ENCODE results near the gene SPHKAP. TPM values are rescaled to one million over a fixed set of nuclear protein-coding genes. Genes with fewer than 3 reads are reported as not detected.

Gene SPHKAP
- total and polyA plus RNA-seq, 2 of the 4 experiments (the other 2 are of a cell fraction), result not detected

DNA sequence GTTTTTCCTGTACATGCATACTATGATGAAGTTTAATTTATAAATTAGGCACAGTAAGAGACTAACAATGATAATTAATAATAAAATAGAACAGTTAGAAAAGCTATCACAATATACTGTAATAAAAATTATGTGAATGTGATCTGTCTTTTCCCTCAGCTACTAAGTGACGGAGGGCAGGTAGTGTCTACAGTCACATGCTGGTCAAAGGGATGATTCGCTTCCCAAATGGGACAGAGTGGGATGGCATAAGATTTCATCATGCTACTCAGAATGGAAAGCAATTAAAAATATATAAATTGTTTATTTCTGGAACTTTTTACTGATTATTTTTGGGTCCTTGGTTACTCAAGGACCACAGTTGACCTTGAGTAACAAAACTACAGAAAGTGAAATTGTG lies 238.5 kb downstream of the SPHKAP start:
- H3K9me3 ChIP-seq (ENCODE audit: control insufficient read depth, insufficient read depth, low read length), result peaks cover 2% of the 10 kb centered on the region; the same call in 1 of the 2 replicates
- no peaks in the 10 kb centered on the region for H3K79me1 ChIP-seq (ENCODE audit: low read depth in 1 of 2, low read length in 2 of 2)
- no peak overlapping the region for H3K27ac ChIP-seq (ENCODE audit: insufficient read depth, low read length)
- no CpG with 5 or more reads among the region's 2 CpGs for WGBS, 2 experiments (ENCODE audit: extremely low coverage in 2 of 2, insufficient read length in 1 of 2)
- H2BK20ac ChIP-seq (ENCODE audit: low read depth, low read length), result no peak overlapping the region
- H3K56ac ChIP-seq (ENCODE audit: extremely low read depth, insufficient read depth, low read length), result no peak overlapping the region
- no peak overlapping the region for H4K8ac ChIP-seq (ENCODE audit: low read depth in 2 of 2, low read length in 2 of 2)
- DNase-seq (no peak), ATAC-seq (ENCODE audit: low read depth) (no peak)
- intact Hi-C loops (cut with micrococcal nuclease), result no loop called here
- H3K18ac ChIP-seq (ENCODE audit: low read depth, low read length), result no peak overlapping the region
- no peaks in the 10 kb centered on the region for H3K4me1 ChIP-seq (ENCODE audit: control insufficient read depth, insufficient read depth, low read length)
- H4K5ac ChIP-seq (ENCODE audit: low read depth, low read length), result no peak overlapping the region
- no peak overlapping the region for H3K14ac ChIP-seq (replicated peaks; ENCODE audit: low read depth, low read length)
- no peak overlapping the region for H2BK5ac ChIP-seq (ENCODE audit: low read depth, low read length, poor library complexity, severe bottlenecking)
- BruUV-seq (replicated peaks), result no TSS peak
- H3K27me3 ChIP-seq (ENCODE audit: control insufficient read depth, insufficient read depth, low read length), result no peaks in the 10 kb centered on the region
- H3K9ac ChIP-seq (ENCODE audit: low read depth, low read length), result no peak overlapping the region
- TF ChIP-seq, protein P1, sequence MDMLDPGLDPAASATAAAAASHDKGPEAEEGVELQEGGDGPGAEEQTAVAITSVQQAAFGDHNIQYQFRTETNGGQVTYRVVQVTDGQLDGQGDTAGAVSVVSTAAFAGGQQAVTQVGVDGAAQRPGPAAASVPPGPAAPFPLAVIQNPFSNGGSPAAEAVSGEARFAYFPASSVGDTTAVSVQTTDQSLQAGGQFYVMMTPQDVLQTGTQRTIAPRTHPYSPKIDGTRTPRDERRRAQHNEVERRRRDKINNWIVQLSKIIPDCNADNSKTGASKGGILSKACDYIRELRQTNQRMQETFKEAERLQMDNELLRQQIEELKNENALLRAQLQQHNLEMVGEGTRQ (IDR thresholded peaks at IDR 0.05; ENCODE audit: low read depth, low read length), result no peak
- no peak for TF ChIP-seq RCOR1 (IDR thresholded peaks at IDR 0.05; ENCODE audit: insufficient replicate concordance, low read length)
- no peak for TF ChIP-seq RAD21 (IDR thresholded peaks at IDR 0.05; ENCODE audit: low read length)
- TF ChIP-seq CHD1 (IDR thresholded peaks at IDR 0.05; ENCODE audit: low read depth, low read length), result no peak
- TF ChIP-seq POLR2A (IDR thresholded peaks at IDR 0.05; ENCODE audit: low read depth, low read length), result no peak
- TF ChIP-seq CEBPB (IDR thresholded peaks at IDR 0.05; ENCODE audit: low read depth, low read length), result no peak
- TF ChIP-seq CTCF (conservative IDR thresholded peaks at IDR 0.05; ENCODE audit: low read depth, low read length), result no peak
- no peak overlapping the region for H2BK15ac ChIP-seq (ENCODE audit: low read depth, low read length)
- no peak overlapping the region for H3K23ac ChIP-seq (ENCODE audit: low read depth, low read length)
- in situ Hi-C loops (cut with MboI; ENCODE audit: low sequenced_read_pairs), result no loop called here
- dilution Hi-C loops (cut with HindIII; ENCODE audit: low sequenced_read_pairs, unreplicated experiment), result no loop called here
- ChIA-PET POLR2A (ENCODE audit: unreplicated experiment) (no interaction called here), CTCF (interaction anchor here (0.9 kb wide), 1 partner anchor 177 kb away, joined by 4 read pairs; no protein-coding TSS in a partner anchor)
- H4K91ac ChIP-seq (ENCODE audit: insufficient read depth, low read depth, low read length), result no peak overlapping the region
- H2BK120ac ChIP-seq (ENCODE audit: low read depth, low read length), result no peak overlapping the region
- H3K4me2 ChIP-seq (ENCODE audit: low read depth, low read length), result no peak overlapping the region
- H2AFZ ChIP-seq (replicated peaks; ENCODE audit: low read length, poor library complexity), result no peak overlapping the region
- no peak overlapping the region for H2AK5ac ChIP-seq (ENCODE audit: low read depth, low read length)
- no peak overlapping the region for H3K4me3 ChIP-seq (ENCODE audit: insufficient read depth, low read depth, low read length)
- no peak overlapping the region for H3K4ac ChIP-seq (ENCODE audit: low read depth, low read length)
- no peaks in the 10 kb centered on the region for H3K9me1 ChIP-seq (ENCODE audit: insufficient read depth, low read length)
- no peaks in the 10 kb centered on the region for H3K36me3 ChIP-seq (ENCODE audit: control insufficient read depth, insufficient read depth, low read length)
- H4K20me1 ChIP-seq (ENCODE audit: insufficient read depth, low read length), result no peaks in the 10 kb centered on the region
- no peak overlapping the region for H2AK9ac ChIP-seq (replicated peaks; ENCODE audit: low read depth, low read length, poor library complexity)

Measured in IMR-90 (cell line).